Activated T-cell treated with anti-CD3 and anti-CD28 coated beads, Interleukin-2, amount 50 U/mL, for 48 hours (primary cell): ENCODE data around the gene SPATA24.
"Not testable (repeated sequence)": the region's sequence is repeated elsewhere in the genome, so short reads cannot be mapped to it uniquely, and the experiment has no call there.

Source experiments
- DNase-seq, 2 experiments: peaks; one replicate each; pipeline ENCODE4 v3.0.0-alpha.2; 2020

Gene SPATA24

GRCh38 chr5:139394654-139395566, 9.0 kb downstream of the SPATA24 start, which contains the start of gene PROB1:
Gene PROB1, minus strand, starts transcription at chr5:139395104. Its CDS starts 23 bp downstream, at chr5:139395081.
- DNase-seq = no peak

DNA sequence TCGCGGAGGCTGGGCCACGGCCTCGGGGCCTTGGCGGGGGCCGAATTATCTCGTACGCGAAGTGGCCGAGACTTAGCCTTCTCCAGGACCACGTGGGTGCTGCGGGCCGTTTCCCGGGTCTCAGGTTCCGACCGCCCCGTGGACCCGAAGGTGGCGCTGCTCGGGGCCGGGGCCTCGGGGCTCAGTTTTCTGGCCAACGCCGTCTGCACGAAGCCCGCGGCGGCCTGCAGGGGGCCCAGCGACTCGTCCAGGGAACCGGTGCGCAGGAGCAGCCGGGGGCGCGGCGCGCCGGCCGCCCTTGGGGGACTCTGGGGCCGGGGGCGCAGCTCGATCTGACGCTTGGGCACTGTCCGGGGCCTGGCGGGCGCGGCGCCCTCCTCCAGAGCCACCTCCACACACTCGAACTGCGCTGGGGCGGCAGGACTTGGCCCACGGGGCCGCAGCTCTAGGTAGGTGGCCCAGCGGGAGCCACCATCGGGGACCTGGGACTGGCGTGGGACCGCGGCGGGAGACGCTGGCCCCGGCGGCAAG, 9.7 kb downstream of the SPATA24 start:
- peak; percentile 83 to 86 for DNase-seq

DNA sequence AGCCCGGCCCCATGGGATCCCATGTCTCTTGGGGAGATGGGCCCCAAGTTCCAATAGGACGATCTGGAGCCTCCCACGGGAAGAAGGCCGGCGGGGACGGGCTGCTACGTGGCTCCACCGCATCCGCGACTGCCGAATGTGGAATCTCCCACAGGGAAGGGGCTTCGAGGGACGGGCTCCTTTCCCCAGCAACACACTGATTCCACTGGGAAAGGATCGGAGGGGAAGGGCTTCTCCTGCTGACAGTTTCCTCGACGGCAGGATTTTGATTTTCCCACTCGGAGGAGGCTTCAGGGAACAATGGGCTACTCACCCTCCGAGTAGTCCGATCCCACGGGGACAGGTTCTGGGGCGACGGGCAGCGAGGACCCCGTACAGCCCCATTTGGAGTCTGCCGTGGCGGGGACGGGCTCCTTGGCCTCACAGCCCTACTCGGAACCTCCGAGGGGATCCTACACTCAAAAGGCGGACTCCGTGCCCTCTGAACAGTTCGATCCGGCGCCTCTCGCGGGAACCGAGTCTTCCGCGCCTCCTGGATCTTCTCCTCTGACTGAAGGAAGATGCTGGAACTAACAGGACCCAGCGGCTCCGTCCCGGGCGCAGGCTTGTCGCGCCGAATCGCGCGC, 10.3 kb downstream of the SPATA24 start:
- DNase-seq = no peak

DNA sequence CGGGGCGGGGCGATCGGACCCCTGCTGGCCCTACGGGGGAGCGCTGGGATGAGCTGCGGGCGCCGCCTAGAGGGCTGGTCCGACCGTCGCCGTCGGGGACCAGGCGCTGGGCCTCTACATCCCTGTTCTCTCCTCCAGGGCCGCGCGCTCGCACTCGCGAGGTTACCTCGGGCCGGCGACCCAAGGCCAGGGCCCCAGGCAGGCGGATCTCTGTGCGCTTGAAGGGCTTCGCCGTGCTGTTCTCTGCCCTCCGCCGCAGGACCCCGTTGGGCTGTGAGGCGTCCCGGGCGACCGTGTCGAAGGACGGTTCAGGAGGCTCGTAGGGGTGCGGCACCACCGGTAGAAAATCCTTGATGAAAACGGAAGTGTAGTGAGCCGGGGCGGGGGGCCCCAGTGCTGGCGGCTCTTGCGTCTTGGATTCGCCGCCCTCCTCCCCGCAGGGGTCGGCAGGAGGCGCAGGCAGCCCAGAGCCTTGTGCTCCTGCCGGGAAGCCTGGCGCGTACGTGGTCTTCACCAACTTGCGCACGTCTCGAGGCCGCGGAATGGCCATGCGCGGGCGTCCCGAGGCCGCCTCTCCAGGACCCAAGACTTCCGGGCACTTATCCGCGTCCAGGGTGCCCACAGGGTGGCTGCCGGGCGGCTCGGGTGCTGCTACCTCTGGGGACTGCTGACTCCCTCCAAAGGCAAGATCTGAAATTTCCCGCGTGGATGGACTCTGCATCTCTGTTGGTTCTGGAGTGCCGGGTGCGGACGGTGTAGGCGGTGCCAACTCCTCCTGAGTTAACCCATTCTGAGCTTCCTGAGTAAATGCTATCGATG, 11.0 kb downstream of the SPATA24 start:
- DNase-seq = peak; percentile 91 to 95

DNA sequence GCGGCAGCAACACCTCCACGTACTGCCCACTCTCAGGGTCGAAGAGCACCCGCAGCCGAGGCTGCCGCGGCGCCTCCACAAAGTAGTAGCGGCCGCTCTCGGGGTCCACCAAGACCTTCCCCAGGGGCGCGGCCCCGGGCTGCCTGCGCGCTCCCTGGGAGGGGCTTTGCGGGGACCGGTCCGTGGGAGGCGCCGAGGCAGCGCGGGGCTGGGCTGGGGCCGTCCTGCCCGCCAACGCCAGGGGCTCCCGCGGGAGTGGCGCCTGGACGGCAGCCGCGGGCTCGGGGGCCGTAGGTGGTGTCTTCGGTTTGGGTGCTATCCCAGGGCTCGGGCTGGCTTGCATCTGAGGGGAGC, 11.6 kb downstream of the SPATA24 start:
- no peak for DNase-seq

DNA sequence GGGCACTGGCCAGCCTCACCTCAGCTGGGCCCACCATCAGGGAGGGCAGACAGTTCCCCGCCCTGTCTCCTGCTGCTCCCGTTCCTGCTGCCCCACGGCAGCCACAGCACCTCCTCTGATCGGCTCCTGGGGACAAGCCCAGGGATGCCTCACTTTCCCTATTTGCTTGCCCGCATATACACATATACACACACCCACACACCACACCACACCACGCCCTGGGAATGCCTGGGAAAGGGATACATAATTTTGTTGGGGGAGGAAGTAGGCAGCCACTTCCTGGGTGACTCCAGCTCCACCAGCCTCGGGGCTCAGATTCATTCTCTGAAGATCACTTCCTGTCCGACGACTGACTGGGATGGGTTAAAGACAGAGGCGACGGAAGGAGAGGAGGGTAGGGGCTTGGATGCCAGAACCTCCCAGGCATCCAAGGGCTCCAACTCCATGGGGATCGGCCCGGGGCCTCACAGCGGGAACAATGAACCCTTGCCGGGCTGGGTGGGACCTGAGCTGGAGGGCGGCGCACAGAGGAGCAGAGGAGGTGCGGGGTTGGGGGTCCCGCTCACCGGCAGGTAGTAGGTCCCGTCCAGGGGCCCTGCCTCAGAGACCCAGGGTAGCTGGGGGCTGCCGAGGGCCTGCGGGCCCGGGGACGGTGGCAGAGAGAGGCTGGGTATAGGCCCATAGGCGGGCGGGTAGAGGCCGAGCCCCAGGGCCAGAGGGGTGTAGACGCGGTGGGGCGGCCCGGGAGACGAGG, 12.1 kb downstream of the SPATA24 start:
- DNase-seq = peak; percentile 61 to 63

DNA sequence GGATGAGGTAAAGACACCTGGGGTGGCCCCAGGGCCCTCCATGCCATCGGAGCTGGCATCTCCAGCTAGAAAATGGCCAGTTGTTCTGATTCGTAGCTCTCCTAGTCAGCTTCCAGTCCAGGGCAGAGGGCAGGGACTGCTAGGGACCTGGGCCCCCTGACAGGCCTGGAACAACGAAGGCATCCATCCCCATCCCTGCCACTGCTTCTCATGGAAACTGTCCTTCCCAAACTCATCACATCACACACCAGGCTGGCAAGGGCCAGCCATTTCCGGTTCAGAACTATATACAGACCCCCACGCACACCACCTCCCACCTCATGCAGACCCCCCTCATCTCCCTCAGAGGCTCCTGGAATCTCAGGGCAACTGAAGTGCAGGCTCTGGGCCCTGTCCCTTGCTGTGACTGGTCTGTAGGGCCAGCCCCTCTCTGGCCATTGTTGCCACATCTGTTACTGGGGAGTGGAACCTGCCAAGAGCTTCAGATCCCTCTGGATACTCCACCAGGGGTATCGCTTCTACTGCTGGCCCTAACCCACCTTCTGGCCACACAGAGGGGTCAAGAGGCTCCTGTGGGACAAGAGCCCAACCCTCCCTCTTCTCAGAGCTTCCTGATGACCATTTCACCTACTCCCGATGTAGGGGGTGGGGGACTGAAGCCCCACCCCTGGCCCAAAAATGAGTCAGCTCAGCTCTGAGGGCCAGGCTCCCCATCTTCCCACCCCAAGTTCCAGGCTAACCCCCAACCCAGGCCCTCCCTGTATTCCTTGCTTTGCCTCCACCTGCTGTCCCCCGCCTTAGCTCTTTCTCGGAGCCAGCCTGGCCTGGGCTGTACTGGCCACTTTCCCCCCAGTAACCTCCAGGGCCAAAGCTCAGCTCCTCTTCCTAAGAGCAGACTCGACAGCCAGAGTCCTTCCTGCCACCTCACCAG, 13.0 kb downstream of the SPATA24 start:
- no peak for DNase-seq

- DNase-seq = peak; percentile 83 to 84
Observed at GRCh38 chr5:139389701-139390638, 13.9 kb downstream of the SPATA24 start, which contains the start of gene MZB1. Gene MZB1, minus strand, starts transcription at chr5:139389913. Its CDS starts 57 bp downstream, at chr5:139389856.

DNA sequence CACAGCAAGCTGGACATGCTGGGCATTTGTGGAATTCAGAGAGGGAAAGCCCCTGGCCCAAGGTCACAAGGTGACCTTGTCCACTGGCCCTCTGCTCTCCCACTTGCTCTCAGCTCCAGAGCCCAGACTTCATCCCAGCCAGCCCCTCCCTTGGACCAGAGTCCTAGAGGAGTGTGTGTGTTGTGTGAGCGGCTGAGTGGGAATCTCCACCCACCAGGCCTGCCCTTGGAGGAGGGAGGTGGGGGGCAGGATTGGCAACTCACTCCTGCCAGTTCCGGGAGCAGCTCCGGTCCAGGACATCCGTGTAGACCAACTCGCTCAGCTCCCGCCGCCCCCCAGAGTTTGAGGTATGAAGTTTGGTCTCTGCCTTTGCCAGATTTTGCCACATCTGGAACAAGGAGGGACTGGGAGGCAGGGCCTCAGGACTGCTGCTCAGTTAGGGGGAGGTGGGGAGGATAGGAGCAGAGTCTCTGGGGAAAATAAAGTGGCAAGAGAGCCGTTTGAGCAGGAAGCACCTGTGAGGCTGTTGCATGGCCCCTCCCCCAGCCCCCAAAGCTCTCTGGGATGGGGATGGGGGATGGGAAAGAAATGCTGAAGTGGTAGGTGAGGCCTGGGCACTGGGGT, 15.6 kb downstream of the SPATA24 start:
- no peak for DNase-seq

- no peak for DNase-seq
Observed at GRCh38 chr5:139387611-139388197, 16.2 kb downstream of the SPATA24 start.

GRCh38 chr5:139386956-139387355, 16.9 kb downstream of the SPATA24 start:
- not testable (repeated sequence) for DNase-seq

- no peak for DNase-seq
Observed at GRCh38 chr5:139386050-139386438, 17.8 kb downstream of the SPATA24 start.

DNA sequence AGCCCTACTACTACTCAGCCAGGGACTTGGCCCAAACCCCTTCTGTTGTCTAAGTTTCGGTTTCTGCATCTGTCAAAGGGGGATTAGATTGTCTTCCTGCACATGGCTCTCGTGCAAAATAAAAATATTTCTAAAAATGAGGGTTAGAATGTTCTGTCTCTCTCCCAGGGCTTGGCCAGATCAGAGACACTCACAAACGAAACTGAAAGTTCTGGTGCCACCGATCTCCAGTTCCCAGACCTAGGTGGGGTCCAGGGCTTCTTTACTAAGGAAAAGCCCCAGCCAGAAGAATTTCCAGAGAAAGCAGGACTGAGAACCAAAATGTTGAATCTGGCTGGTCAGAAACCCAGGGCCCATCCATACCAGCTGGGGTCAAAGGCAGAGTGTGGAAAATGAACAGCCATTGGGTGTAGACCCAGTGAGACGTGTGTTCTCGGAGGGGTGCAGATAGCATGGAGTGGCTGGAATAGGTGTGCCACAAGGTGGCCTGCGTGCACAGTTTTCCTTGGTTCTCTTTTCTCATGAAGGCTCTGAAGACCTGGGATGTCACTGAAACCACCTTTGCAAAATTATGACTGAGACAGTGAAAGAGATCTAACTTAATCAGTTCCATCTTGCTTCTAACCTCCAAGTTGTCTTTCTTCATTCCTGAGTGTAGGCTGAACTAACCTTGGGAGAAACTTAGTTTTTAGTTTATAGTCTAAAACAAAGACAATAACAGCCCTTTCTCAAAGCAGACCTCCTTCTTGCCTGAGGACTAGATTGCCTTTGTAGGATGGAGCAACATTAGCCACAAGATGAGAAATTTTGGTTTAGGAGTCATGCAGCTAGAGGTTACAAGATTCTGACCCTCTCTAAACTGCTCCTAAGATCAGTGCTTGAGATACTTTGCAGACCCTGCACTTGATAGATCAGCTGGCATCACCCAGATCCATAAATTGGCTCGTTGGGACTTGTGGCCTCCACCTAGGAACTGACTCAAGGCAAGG, 18.5 kb downstream of the SPATA24 start:
- DNase-seq = no peak

- DNase-seq = no peak
Observed at GRCh38 chr5:139384591-139385051, 19.3 kb downstream of the SPATA24 start.

GRCh38 chr5:139383993-139384590, 19.8 kb downstream of the SPATA24 start:
- DNase-seq = no peak

GRCh38 chr5:139383275-139383992, 20.5 kb downstream of the SPATA24 start, which contains the start of gene SLC23A1:
Gene SLC23A1, minus strand, starts transcription at chr5:139383297. Its CDS starts 44 bp downstream, at chr5:139383253.
- DNase-seq = no peak
